Measurements from ENCODE around the gene PTGDR.

Gene PTGDR

GRCh38 chr14:52244997-52245396 is 22.5 kb upstream of the PTGDR start:
- no peak for TF ChIP-seq CTCF (IDR thresholded peaks at IDR 0.05; ENCODE audit: insufficient read depth, low read depth, low read length, missing control alignments)
- H3K4me3 ChIP-seq (ENCODE audit: low read depth, low read length): no peak overlapping the region
- peak; percentile 72 for DNase-seq (ENCODE audit: low read depth)

GRCh38 chr14:52248057-52248456 is 19.4 kb upstream of the PTGDR start:
- H3K4me3 ChIP-seq (ENCODE audit: low read depth, low read length): no peak overlapping the region
- no peak for TF ChIP-seq CTCF (IDR thresholded peaks at IDR 0.05; ENCODE audit: insufficient read depth, low read depth, low read length, missing control alignments)
- no peak for DNase-seq (ENCODE audit: low read depth)

- H3K4me3 ChIP-seq (ENCODE audit: low read depth, low read length): no peak overlapping the region
- no peak for TF ChIP-seq CTCF (IDR thresholded peaks at IDR 0.05; ENCODE audit: insufficient read depth, low read depth, low read length, missing control alignments)
- DNase-seq (ENCODE audit: low read depth): no peak
Observed at GRCh38 chr14:52251724-52252123, 15.8 kb upstream of the PTGDR start.

GRCh38 chr14:52253503-52253902 is 14.0 kb upstream of the PTGDR start:
- no peak overlapping the region for H3K4me3 ChIP-seq (ENCODE audit: low read depth, low read length)
- no peak for DNase-seq (ENCODE audit: low read depth)
- no peak for TF ChIP-seq CTCF (IDR thresholded peaks at IDR 0.05; ENCODE audit: insufficient read depth, low read depth, low read length, missing control alignments)

- no peak for DNase-seq (ENCODE audit: low read depth)
- no peak overlapping the region for H3K4me3 ChIP-seq (ENCODE audit: low read depth, low read length)
- TF ChIP-seq CTCF (IDR thresholded peaks at IDR 0.05; ENCODE audit: insufficient read depth, low read depth, low read length, missing control alignments): no peak
Observed at GRCh38 chr14:52254086-52254485, 13.4 kb upstream of the PTGDR start.

- no peak for TF ChIP-seq CTCF (IDR thresholded peaks at IDR 0.05; ENCODE audit: insufficient read depth, low read depth, low read length, missing control alignments)
- no peak overlapping the region for H3K4me3 ChIP-seq (ENCODE audit: low read depth, low read length)
- no peak for DNase-seq (ENCODE audit: low read depth)
Observed at GRCh38 chr14:52258783-52259182, 8.7 kb upstream of the PTGDR start.

GRCh38 chr14:52259434-52259833 is 8.1 kb upstream of the PTGDR start:
- H3K4me3 ChIP-seq (ENCODE audit: low read depth, low read length): no peak overlapping the region
- no peak for DNase-seq (ENCODE audit: low read depth)
- no peak for TF ChIP-seq CTCF (IDR thresholded peaks at IDR 0.05; ENCODE audit: insufficient read depth, low read depth, low read length, missing control alignments)

Measured in GM12865 (cell line).